HG02852 (cell line): ENCODE measurements around the gene TNFRSF11A.

Experiments used
- ATAC-seq: cut with Tn5 transposase; IDR thresholded peaks from one replicate; pipeline ENCODE4 v1.9.1; 2021; ENCODE audit warnings: mild to moderate bottlenecking, moderate library complexity; ENCODE audit not compliant: unreplicated experiment

The TNFRSF11A gene

GRCh38 chr18:62407660-62408059, 82.5 kb downstream of the TNFRSF11A start:
- ATAC-seq: no peak

- ATAC-seq: no peak
Observed at GRCh38 chr18:62409821-62410220, 84.7 kb downstream of the TNFRSF11A start.

GRCh38 chr18:62412231-62412979, 87.3 kb downstream of the TNFRSF11A start:
- ATAC-seq: no peak

- ATAC-seq: no peak
Observed at GRCh38 chr18:62413206-62413605, 88.1 kb downstream of the TNFRSF11A start.

GRCh38 chr18:62418258-62418657, 93.1 kb downstream of the TNFRSF11A start:
- no peak for ATAC-seq

GRCh38 chr18:62420151-62420512, 95.0 kb downstream of the TNFRSF11A start:
- no peak for ATAC-seq

- peak; percentile 93 for ATAC-seq
Observed at GRCh38 chr18:62420513-62421209, 95.6 kb downstream of the TNFRSF11A start.

GRCh38 chr18:62425465-62426190, 100.5 kb downstream of the TNFRSF11A start:
- peak; percentile 67 for ATAC-seq

GRCh38 chr18:62426191-62426488, 101.0 kb downstream of the TNFRSF11A start:
- ATAC-seq: no peak

- ATAC-seq: no peak
Observed at GRCh38 chr18:62432176-62432575, 107.1 kb downstream of the TNFRSF11A start.

- no peak for ATAC-seq
Observed at GRCh38 chr18:62434798-62435197, 109.7 kb downstream of the TNFRSF11A start.

- ATAC-seq: no peak
Observed at GRCh38 chr18:62435435-62436031, 110.4 kb downstream of the TNFRSF11A start.

GRCh38 chr18:62436636-62437234, 111.6 kb downstream of the TNFRSF11A start:
- ATAC-seq: no peak

- ATAC-seq: no peak
Observed at GRCh38 chr18:62437235-62438017, 112.3 kb downstream of the TNFRSF11A start.

GRCh38 chr18:62438018-62438329, 112.9 kb downstream of the TNFRSF11A start:
- ATAC-seq: no peak

GRCh38 chr18:62438402-62438801, 113.3 kb downstream of the TNFRSF11A start:
- ATAC-seq: no peak

GRCh38 chr18:62438866-62439265, 113.8 kb downstream of the TNFRSF11A start:
- ATAC-seq: no peak
